NCI-H187 (cell line): Measurements from ENCODE around the gene PLXNB3.

Experiments
- DNase-seq, 2 experiments: peaks; one replicate each; lab custom pipeline; 2025; lab: John Stamatoyannopoulos, UW

The PLXNB3 gene

GRCh38 chrX:153773741-153774575 is 9.9 kb downstream of the PLXNB3 start:
- DNase-seq, result no peak

- DNase-seq, result no peak
These were observed 10.7 kb downstream of the PLXNB3 start for GRCh38 chrX:153774576-153775292.

GRCh38 chrX:153775293-153776119 is 11.5 kb downstream of the PLXNB3 start:
- no peak for DNase-seq

DNA sequence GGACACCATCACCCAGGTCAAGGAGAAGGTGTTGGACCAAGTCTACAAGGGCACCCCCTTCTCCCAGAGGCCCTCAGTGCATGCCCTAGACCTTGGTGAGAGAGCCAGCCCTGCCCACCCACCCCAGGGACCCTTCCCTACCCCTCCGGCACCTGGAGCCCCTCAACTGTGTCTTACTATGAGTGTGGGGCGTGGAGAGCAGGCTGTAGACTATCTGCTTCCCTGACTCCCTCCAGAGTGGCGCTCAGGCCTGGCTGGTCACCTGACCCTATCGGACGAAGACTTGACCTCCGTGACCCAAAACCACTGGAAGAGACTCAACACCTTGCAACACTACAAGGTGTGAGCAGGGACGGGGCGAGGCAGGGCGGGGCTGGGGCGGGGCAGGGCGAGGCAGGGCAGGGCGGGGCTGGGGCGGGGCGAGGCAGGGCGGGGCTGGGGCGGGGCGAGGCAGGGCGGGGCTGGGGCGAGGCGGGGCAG is 12.1 kb downstream of the PLXNB3 start:
- DNase-seq, result no peak

DNA sequence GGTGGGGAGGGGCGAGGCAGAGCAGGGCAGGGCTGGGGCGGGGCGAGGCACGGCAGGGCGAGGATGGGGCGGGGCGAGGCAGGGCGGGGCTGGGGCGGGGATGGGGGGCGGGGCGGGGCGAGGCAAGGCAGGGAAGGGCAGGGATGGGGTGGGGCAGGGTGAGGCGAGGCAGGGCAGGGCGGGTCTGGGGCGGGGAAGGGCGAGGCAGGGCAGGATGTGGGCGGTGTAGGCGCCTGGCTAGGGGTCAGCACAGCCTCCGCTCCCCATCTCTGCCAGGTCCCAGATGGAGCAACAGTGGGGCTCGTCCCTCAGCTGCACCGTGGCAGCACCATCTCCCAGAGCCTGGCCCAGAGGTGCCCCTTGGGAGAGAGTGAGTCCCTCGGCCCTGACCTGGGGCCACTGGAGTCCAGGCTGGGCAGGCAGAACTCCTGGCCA is 12.6 kb downstream of the PLXNB3 start:
- DNase-seq, result no peak

DNA sequence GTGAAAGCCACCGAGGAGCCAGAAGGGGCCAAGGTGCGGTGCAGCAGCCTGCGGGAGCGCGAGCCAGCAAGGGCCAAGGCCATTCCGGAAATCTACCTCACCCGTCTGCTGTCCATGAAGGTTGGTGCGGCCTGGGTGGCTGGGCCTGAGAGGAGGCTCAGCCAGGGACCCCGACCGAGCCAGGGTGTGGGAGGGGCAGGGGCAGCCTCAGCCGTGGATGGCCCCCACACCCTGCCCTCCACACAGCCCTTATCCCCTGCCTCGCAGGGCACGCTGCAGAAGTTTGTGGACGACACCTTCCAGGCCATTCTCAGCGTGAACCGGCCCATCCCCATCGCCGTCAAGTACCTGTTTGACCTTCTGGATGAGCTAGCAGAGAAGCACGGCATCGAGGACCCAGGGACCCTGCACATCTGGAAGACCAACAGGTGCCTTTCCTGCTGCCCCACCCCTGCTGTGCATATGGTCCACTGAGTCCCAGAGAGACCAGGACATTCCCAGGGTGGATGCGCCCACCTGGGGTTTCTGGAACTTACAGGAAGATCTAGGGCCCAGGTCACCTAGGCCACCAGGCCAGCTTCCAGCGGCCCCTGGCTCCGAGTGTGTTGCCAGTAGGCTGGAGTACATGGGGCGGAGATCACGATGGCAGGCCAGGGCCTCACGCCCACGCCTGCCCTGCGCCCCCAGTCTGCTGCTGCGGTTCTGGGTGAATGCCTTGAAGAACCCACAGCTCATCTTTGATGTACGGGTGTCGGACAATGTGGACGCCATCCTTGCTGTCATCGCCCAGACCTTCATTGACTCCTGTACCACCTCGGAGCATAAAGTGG is 13.4 kb downstream of the PLXNB3 start:
- DNase-seq, result no peak

DNA sequence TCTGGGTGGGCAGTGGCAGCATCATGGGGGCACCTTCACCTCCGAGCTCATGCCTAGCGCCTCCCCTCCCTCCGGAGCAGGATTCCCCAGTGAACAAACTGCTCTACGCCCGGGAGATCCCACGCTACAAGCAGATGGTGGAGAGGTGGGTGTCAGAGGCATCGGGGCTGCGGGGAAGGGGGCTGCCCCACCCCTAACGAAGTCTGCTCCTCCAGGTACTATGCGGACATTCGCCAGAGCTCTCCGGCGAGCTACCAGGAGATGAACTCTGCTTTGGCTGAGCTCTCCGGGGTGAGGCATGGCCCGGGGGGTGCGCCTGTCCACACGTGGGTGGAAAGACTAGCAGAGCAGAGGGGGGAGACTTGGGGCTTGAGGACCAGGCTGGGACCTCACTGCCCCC is 14.1 kb downstream of the PLXNB3 start:
- DNase-seq, result no peak

- DNase-seq, result no peak
These were observed 14.6 kb downstream of the PLXNB3 start for GRCh38 chrX:153778684-153779101.

DNA sequence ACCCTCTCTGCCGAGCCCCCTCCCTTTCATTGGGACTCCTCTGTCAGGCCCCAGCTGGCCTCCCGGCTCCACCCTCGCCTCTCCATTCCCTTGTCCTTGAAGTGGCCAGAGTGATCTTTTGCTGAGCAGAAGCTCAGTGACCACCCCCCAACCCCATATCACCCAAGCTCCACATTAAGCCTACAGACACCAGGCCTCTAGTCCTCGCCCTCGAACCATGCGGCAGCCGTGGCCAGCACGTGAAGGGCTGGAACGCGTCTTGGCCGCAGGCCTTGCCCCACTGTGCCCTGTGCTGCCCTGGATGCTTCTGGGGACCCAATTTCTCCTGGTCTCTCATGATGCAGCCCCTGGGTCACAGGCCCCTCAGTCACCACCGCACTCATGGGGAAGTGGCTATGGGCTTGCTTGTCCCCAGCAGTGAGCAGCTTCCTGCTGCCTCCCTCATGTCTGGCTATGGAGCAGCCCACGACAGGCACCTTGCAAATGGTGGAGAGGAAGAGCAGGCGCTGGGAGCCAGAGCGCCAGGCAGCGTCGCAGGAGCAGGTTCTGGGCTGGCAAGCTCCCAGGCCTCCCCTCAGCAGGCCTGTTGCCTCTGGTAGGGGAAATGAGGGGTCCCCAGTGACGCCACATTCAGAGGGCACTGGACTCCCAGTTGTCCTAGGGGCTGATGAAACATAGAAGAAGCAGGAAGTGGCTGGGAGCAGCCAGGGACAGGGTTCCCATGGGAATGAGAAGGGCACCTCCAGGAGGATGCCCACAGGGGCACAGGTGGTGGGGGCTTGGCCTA is 16.0 kb downstream of the PLXNB3 start:
- no peak for DNase-seq

GRCh38 chrX:153780678-153781427 is 16.8 kb downstream of the PLXNB3 start, which contains the start of gene SRPK3:
TSS of gene SRPK3 (plus strand) at chrX:153781041. CDS start at chrX:153781087, 46 bp downstream.
- DNase-seq, result no peak

DNA sequence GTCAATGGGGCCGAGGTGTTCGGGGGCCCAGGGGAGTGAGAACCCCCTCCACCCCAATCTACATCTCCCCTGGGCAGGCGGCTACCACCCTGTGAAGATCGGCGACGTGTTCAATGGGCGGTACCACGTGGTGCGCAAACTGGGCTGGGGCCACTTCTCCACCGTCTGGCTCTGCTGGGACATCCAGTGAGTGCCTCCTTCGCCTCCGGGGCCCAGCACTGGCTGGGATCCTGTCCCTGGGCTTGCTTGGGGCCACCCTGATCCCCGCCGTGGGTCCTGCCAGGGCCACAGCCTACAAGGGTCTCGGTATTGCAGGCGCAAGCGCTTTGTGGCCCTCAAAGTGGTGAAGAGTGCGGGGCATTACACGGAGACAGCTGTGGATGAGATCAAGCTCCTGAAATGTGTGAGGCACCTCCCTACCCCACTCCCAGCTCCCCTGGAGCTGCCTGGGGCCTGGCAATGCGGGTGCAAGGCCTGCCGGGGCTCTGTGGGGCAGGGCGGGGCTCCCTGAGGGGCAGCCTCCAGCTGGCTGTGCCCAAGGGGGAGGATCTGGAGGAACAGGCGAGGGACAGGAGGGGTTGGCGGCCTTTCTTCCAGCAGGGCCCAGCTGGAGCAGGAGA is 17.5 kb downstream of the PLXNB3 start:
- no peak for DNase-seq

GRCh38 chrX:153782313-153782712 is 18.3 kb downstream of the PLXNB3 start:
- peak in 1 of 2 experiments; percentile 6 for DNase-seq

DNA sequence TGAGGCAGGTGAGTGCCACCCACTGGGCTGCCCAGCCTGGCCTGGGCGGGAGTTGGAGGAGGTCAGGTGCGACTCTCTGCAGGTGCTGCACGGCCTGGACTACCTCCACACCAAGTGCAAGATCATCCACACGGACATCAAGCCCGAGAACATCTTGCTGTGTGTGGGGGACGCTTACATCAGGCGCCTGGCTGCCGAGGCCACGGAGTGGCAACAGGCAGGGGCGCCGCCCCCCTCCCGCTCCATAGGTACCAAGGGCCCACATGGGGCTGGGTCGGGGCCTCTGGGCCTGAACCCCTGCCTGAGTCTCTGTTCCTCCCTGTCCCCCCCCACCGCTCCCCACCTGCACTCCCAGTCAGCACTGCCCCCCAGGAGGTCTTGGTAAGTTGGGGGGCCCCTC is 18.8 kb downstream of the PLXNB3 start:
- DNase-seq, result no peak

- no peak for DNase-seq
These were observed 19.4 kb downstream of the PLXNB3 start for GRCh38 chrX:153783378-153784013.

GRCh38 chrX:153784325-153784967 is 20.4 kb downstream of the PLXNB3 start:
- DNase-seq, result no peak

- no peak for DNase-seq
These were observed 22.6 kb downstream of the PLXNB3 start for GRCh38 chrX:153786669-153787068.

DNA sequence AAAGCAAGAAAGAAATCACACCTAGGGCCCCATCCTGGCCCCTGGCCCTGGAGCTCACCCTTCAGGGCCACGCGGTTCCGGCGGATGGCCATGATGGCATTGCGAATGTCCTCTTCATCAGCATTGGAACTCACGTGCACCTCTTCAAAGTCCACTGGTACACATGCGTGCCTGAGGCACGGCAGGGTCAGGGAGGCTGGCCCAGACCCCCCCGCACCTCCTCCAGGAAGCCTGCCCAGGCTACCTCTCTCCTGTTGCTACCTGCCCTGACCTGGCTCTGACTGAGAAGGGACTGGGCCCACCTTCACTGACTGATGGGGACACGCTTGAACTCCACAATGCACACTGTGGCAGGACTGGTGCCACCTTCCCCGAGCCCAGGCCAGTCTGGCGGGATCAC is 25.6 kb downstream of the PLXNB3 start:
- DNase-seq, result no peak
